ENCODE results near the gene SKAP2. TPM values are rescaled to one million over a fixed set of nuclear protein-coding genes. Genes with fewer than 3 reads are reported as not detected.
A peak's percentile ranks its signal among the peaks of the same experiment; 100 is the strongest.

Gene SKAP2
- total RNA-seq, 1 donor from 2014 or later: 11.7 TPM

DNA sequence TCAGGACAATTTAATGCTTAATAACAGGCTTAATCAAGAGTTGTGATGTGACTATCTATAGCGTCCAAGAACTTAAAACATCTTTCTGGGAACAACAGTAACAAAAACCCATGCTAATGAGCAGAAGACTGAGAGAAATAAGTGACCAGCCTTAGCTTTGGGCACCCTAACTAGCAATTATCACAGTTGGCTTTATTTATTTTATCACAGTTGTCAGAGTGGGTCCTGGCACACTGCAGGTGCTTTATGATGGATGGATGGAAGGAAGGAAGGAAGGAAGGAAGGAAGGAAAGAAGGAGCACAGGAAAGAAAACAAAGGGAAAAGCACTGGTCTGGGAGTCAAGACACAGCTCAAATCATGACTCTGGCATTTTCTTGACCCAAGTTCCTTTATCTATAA is 181.1 kb downstream of the SKAP2 start:
- Mint-ChIP-seq H3K27me3 (ENCODE audit: unreplicated experiment) (peaks cover 57% of the 10 kb centered on the region), H3K27ac (ENCODE audit: unreplicated experiment) (no peak overlapping the region), H3K4me3 (ENCODE audit: unreplicated experiment) (no peak overlapping the region), H3K9me3 (ENCODE audit: unreplicated experiment) (no peaks in the 10 kb centered on the region), H3K4me1 (ENCODE audit: unreplicated experiment) (peaks cover 5% of the 10 kb centered on the region), H3K36me3 (ENCODE audit: unreplicated experiment) (no peaks in the 10 kb centered on the region)
- DNase-seq (ENCODE audit: extremely low spot score, unreplicated experiment): no peak
- TF ChIP-seq, protein P1, sequence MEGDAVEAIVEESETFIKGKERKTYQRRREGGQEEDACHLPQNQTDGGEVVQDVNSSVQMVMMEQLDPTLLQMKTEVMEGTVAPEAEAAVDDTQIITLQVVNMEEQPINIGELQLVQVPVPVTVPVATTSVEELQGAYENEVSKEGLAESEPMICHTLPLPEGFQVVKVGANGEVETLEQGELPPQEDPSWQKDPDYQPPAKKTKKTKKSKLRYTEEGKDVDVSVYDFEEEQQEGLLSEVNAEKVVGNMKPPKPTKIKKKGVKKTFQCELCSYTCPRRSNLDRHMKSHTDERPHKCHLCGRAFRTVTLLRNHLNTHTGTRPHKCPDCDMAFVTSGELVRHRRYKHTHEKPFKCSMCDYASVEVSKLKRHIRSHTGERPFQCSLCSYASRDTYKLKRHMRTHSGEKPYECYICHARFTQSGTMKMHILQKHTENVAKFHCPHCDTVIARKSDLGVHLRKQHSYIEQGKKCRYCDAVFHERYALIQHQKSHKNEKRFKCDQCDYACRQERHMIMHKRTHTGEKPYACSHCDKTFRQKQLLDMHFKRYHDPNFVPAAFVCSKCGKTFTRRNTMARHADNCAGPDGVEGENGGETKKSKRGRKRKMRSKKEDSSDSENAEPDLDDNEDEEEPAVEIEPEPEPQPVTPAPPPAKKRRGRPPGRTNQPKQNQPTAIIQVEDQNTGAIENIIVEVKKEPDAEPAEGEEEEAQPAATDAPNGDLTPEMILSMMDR (IDR thresholded peaks at IDR 0.05): no peak

DNA sequence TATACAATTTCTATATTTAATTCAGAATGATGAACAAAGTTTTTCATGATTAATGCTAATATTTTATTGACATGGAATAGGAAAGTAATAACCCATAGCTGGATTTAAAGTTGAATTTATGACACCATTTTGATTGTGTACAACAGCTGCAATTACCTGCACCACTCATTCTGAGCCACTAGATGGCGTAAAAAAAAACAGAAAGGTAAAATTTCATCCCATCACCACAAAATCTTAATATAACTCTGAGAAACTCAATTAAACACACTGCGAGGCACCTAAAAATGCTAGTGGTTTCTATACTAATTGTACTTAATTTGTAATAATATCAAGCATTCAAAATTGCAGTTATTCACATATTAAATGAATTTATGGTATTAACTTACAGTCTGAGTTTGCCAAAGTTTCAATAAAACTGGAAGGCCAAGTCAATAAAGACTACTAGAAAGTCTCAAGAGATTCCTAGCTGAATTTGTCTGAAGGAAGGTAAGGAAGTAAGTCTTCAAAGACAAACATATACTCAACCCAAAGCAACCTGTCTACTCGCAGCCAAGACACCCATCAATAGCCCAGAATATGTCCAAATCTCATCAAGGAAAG is 182.5 kb downstream of the SKAP2 start:
- H3K4me1 Mint-ChIP-seq (ENCODE audit: unreplicated experiment): peaks cover 5% of the 10 kb centered on the region
- no peaks in the 10 kb centered on the region for H3K36me3 Mint-ChIP-seq (ENCODE audit: unreplicated experiment)
- no peak for DNase-seq (ENCODE audit: extremely low spot score, unreplicated experiment)
- TF ChIP-seq, protein P1 (IDR thresholded peaks at IDR 0.05): peak; percentile 80
- H3K27me3 Mint-ChIP-seq (ENCODE audit: unreplicated experiment): peaks cover 57% of the 10 kb centered on the region
- H3K27ac Mint-ChIP-seq (ENCODE audit: unreplicated experiment): no peak overlapping the region
- no peaks in the 10 kb centered on the region for H3K9me3 Mint-ChIP-seq (ENCODE audit: unreplicated experiment)
- H3K4me3 Mint-ChIP-seq (ENCODE audit: unreplicated experiment): no peak overlapping the region

DNA sequence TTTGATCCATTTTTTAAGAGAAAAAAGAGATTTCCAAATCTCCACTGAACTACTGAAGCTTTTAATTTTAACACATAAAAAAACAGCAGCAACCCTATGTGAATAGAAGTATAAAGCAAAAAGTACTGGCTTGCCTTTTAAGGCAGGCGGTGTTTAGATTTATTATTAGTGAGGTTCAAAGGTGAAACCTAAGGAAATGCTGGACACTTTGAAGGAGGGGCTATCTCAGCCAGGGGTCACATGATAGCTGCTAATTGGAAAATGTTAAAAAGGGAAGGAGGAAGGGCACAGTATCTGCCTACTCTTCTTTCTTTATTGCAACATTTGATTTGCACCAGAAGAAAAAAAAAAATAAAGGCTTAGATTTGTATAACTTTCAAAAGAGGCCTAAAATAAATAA is 183.8 kb downstream of the SKAP2 start:
- no peaks in the 10 kb centered on the region for H3K9me3 Mint-ChIP-seq (ENCODE audit: unreplicated experiment)
- no peak overlapping the region for H3K27ac Mint-ChIP-seq (ENCODE audit: unreplicated experiment)
- no peak for DNase-seq (ENCODE audit: extremely low spot score, unreplicated experiment)
- peaks cover 63% of the 10 kb centered on the region for H3K27me3 Mint-ChIP-seq (ENCODE audit: unreplicated experiment)
- H3K4me3 Mint-ChIP-seq (ENCODE audit: unreplicated experiment): no peak overlapping the region
- H3K36me3 Mint-ChIP-seq (ENCODE audit: unreplicated experiment): no peaks in the 10 kb centered on the region
- TF ChIP-seq, protein P1 (IDR thresholded peaks at IDR 0.05): no peak
- no peaks in the 10 kb centered on the region for H3K4me1 Mint-ChIP-seq (ENCODE audit: unreplicated experiment)

DNA sequence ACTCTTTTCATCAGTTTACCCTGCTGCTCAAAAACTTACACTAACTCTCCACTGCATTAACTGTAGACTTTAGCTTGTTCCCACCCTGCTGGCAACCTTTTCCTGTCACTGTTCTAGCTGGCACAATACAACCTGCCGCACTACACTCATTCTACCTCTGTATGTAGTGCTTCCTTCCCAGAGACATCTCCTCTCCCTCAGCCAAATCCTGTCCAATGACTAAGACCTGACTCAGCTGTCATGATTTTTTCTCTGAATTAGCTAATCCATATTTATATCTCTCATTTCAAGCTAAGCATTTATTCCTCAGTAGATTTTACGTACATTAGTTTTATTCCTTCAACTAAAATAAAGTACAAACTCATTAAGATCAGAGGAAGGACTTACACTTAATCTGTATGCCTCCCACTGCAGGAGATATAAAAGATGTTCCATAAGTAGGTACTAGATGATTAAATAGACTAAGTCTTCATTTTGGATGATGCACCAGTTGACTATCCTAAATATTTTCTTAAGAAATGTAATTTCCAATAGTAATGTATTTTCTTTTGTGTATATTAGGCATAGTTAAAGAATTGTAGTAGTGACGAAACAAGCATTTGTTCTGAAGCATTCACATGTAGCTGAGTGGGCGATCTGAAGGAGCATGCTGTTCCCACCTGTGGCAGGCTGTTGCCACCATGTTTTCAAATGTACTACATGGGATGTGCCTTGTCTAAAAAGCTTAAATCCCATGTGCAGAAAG is 189.1 kb downstream of the SKAP2 start:
- Mint-ChIP-seq H3K9me3 (ENCODE audit: unreplicated experiment) (no peaks in the 10 kb centered on the region), H3K4me3 (ENCODE audit: unreplicated experiment) (no peak overlapping the region), H3K36me3 (ENCODE audit: unreplicated experiment) (no peaks in the 10 kb centered on the region), H3K27me3 (ENCODE audit: unreplicated experiment) (peaks cover 71% of the 10 kb centered on the region), H3K4me1 (ENCODE audit: unreplicated experiment) (no peaks in the 10 kb centered on the region), H3K27ac (ENCODE audit: unreplicated experiment) (no peak overlapping the region)
- TF ChIP-seq, protein P1 (IDR thresholded peaks at IDR 0.05): no peak
- DNase-seq (ENCODE audit: extremely low spot score, unreplicated experiment): no peak

DNA sequence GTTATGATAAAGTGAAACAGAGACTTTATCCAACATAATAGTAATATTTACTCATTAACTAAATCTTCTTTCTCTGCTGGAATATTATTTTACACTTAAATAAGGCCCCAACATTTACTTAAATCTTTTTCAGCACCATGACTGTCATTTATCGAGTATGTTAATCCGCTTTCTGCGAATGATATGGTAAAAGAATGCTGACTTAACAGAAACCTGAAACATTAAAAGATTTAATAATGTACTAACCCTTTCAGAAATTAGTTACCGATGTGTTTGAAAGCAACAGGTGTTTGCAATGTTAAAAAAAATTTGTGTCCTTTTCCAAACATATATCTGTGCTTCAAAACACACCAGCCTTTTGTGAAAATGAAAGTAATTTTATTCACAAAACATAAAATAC is 190.5 kb downstream of the SKAP2 start:
- peaks cover 66% of the 10 kb centered on the region for H3K27me3 Mint-ChIP-seq (ENCODE audit: unreplicated experiment)
- H3K4me1 Mint-ChIP-seq (ENCODE audit: unreplicated experiment): no peaks in the 10 kb centered on the region
- H3K9me3 Mint-ChIP-seq (ENCODE audit: unreplicated experiment): no peaks in the 10 kb centered on the region
- no peaks in the 10 kb centered on the region for H3K36me3 Mint-ChIP-seq (ENCODE audit: unreplicated experiment)
- TF ChIP-seq, protein P1 (IDR thresholded peaks at IDR 0.05): no peak
- no peak overlapping the region for H3K27ac Mint-ChIP-seq (ENCODE audit: unreplicated experiment)
- H3K4me3 Mint-ChIP-seq (ENCODE audit: unreplicated experiment): no peak overlapping the region
- no peak for DNase-seq (ENCODE audit: extremely low spot score, unreplicated experiment)

Measured in osteocyte (in vitro differentiated cells).